ENCODE measurements around the gene CYFIP2.

The CYFIP2 gene

GRCh38 chr5:157359356-157360055 is 93.6 kb downstream of the CYFIP2 start:
- DNase-seq (ENCODE audit: low read depth) = no peak

DNA sequence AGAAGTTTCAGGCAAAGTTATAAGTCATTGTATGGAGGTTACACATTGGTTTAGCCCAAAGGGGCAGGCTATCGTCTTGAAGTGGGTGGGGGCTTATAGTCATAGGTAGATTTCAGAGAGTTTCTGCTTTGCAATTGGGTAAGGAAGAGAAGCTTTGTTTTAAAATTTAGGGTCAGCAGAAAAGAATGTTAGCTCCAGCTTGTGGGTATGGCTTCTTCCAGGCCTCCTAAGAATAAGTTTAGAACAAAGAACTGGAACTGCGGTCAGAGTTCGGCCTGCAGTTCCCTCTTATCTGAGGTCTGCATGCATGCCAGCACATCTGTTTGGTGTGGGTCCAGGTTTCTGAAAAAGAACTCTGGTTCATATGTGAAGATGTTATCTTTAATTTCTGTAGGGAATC is 96.1 kb downstream of the CYFIP2 start:
- no peak for DNase-seq (ENCODE audit: low read depth)

DNA sequence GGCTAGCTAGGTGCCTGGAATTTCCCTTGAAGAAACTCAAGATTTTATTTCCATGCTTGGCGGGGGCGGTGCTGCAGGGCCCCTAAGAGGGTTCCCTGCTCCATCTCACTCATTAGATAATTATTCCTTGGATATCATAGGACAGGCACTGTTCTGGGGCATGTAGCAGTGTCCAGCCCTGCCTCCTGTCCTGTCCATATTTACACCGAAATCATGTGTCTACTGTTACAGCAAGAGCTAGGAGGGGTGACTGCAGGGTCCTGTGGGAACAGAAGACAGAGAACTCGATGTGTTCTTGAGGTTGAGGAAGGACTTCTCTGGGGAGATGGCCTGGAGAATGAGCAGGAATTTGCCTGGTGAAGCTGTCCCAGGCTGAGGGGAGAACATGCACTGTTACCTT is 96.6 kb downstream of the CYFIP2 start:
- DNase-seq (ENCODE audit: low read depth) = no peak

- DNase-seq (ENCODE audit: low read depth) = no peak
These were observed 97.1 kb downstream of the CYFIP2 start for GRCh38 chr5:157362982-157363381.

GRCh38 chr5:157365732-157366131 is 99.8 kb downstream of the CYFIP2 start:
- DNase-seq (ENCODE audit: low read depth) = no peak

GRCh38 chr5:157366741-157367674 is 101.1 kb downstream of the CYFIP2 start:
- no peak for DNase-seq (ENCODE audit: low read depth)

DNA sequence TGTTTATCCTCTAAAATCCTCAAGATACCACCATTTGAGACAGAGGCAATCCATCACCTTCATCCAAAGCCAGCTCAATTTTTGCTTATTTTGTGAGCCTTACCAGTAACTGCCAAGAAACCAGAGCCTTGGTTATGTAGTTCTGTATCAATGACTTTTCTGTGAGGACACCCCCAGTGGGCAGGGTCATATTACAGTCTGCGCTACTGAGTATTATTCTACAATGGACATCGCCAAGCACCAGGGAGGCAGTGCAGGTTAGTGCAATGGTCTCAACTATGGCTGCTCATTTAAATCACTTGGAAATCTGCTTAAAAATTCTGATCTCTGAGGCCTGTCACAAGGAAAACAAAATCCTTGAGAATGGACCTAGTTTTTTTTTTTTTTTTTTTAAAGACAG is 103.6 kb downstream of the CYFIP2 start:
- no peak for DNase-seq (ENCODE audit: low read depth)

- DNase-seq (ENCODE audit: low read depth) = no peak
These were observed 105.0 kb downstream of the CYFIP2 start for GRCh38 chr5:157370967-157371366.

DNA sequence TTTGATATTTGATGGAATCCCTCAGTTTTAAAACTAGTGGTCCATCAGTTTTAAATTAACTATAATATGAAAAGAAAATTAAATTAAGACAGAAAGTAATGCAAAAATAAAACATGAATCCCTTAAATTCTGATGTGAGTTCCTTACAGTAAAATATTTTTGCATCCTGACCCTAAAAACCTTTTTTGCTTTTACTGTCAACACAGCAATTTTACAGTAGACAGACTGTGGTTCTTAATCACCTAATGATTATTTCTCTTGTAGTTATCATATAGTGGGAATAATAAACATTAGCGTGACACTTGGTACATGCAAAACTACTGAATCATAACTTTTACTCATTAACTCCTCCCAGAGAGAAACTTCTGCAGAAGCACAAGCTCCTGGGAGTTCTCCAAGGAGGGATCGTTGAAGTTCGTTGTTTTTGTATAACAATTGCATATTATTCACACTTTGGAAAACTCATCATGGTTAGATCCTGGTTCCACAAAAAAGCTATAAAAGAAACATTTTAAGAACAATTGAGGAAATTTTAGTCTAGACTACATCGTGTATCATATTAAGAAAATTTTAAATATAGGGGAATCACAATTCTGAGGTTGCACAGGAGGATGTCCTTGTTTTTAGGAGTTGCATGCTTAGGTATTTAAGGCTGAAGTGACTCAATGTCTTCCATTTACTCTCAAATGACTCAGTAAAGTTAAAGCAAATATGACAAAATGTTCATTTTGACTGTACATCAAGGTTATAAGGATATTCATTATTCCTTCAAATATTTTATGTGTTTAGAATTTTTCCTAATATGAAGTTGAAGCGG is 105.9 kb downstream of the CYFIP2 start:
- DNase-seq (ENCODE audit: low read depth) = no peak

DNA sequence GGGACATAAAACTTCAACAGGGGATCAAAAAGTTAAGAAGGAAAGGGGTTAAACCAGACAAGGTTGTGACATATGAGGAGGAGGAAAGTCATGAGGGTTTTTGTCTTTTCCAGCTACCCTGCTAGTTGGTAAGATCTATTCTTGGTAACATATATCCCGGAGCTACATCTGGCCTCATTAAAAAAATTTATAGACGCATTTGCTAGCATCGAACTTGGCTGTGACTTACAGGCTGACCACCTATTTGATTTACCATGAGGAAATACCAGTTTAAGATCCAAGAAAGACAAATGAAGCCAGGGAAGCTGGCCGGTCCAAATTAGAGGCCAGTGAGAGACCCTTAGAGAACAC is 106.5 kb downstream of the CYFIP2 start:
- no peak for DNase-seq (ENCODE audit: low read depth)

- no peak for DNase-seq (ENCODE audit: low read depth)
These were observed 112.6 kb downstream of the CYFIP2 start for GRCh38 chr5:157378509-157378908.

GRCh38 chr5:157379983-157380382 is 114.1 kb downstream of the CYFIP2 start:
- no peak for DNase-seq (ENCODE audit: low read depth)

DNA sequence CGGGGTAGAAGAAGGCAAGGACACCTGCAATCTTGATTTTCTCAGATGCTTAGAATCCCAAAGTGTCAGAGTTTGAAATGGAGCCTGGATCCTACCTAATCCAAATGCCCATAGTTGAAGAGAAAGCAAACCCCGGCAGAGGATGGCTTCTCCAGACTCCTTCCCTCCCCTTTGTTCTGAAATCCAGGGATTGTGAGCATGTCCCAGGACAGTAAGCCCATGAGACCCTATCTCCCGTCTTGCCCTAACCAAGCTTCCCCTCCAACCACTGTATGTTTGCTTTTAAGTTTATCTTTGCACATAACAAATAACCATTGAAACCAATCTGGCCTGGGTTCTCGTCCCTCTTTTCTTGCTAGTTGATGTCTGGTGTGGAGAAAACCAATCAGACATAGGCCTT is 115.8 kb downstream of the CYFIP2 start:
- DNase-seq (ENCODE audit: low read depth) = no peak

- no peak for DNase-seq (ENCODE audit: low read depth)
These were observed 117.3 kb downstream of the CYFIP2 start for GRCh38 chr5:157382996-157383800.

DNA sequence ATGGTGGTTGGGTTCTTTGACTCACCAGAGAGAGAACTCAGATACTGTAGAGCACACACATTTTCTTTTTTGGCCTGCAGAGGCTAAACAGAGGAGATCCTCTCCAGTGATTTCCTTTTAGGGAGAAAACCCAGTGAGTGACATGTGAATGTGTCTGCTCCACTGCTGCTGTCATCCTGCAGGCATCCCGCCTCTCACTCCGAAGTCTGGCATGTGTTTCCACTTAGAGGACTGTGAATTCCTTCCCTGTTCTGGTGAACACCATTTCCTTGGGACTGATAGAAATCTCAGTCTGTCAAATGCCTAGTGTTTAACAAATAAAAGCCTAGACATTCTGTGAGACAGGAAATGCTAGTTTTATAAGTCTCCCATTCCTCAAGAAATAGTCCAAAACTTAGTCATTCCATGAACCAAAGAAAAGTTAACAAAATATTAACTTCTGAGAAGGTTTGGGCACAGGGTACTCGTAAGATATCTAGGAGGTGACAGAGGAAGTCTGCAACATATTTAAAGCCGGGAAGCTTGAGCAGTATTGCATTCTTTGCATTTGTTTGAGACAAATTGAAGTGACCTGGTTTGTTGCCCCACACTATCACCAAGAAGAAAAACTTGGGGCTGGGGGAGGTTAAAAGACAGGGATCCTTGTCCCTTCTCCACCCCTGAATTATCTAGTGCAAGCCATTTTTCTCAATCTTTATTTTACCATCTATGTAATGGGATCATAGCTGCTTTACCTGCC is 119.2 kb downstream of the CYFIP2 start:
- DNase-seq (ENCODE audit: low read depth) = no peak

- DNase-seq (ENCODE audit: low read depth) = no peak
These were observed 121.2 kb downstream of the CYFIP2 start for GRCh38 chr5:157387041-157387563.

DNA sequence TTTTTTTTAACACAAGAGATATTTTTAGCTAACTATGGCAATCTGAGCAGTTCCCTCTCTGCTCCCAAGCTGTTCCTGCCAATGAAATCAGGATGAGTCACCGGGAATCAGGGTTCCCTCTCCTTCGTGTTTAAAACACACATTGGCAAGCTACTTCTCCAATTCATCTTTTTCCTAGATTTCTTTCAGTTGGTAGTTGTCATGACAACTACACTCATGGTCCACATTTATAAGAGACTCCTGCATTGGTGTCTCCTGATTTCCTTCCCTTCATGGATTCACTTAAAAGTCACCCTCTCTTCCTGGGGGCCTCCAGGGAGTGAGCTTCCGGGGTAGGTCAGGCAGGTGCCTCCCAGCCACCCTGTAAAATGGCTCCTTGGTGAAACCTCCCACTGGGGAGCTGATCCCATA is 121.8 kb downstream of the CYFIP2 start:
- DNase-seq (ENCODE audit: low read depth) = no peak

DNA sequence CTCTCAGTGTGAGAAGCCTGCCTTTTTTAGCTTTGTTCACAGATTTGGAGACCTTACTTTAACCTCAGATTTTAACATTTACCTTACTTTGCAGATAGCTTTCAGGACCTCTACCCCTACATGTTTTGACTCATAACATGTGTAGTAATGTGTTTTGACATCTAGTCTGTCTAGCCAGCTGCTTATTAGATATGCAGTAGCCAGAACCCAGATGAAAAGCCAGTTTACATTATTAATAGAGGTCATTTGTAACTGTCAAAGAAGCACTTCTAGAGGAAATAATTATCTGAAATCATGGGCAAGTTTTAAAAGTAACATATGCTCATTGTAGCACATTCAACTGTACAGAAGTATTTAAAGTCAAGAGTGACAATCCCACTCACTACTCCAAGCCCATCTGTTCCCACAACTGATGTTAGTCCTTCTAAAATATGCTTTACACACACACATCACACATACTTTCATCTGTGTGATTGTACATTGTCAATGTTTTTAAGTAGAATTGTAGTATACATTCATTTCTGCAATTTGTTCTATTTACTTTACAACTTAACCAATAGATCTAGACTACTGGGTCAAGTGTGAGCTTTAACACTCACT is 122.3 kb downstream of the CYFIP2 start:
- DNase-seq (ENCODE audit: low read depth) = no peak

DNA sequence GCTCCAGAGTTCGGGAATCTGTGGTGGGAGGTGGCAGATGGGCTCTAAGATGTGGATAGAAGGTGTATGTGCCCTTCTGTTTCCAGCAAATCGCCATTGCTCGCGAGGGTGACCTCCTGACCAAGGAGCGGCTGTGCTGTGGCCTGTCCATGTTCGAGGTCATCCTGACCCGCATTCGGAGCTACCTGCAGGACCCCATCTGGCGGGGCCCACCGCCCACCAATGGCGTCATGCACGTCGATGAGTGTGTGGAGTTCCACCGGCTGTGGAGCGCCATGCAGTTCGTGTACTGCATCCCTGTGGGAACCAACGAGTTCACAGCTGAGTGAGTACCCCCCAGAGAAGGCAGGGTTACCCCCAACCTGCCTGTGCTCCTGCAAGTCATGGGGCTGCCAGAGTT is 123.2 kb downstream of the CYFIP2 start:
- no peak for DNase-seq (ENCODE audit: low read depth)

GRCh38 chr5:157390133-157390532 is 124.2 kb downstream of the CYFIP2 start:
- DNase-seq (ENCODE audit: low read depth) = no peak
